ENCODE results near the gene CCDC8. TPM values are rescaled to one million over a fixed set of nuclear protein-coding genes. Genes with fewer than 3 reads are reported as not detected.
"Not testable (repeated sequence)": the region's sequence is repeated elsewhere in the genome, so short reads cannot be mapped to it uniquely, and the experiment has no call there.

Gene CCDC8
- total and polyA plus RNA-seq, 8 donors = 0.29 to 22.9 (median 2.6) TPM; not detected in 2

DNA sequence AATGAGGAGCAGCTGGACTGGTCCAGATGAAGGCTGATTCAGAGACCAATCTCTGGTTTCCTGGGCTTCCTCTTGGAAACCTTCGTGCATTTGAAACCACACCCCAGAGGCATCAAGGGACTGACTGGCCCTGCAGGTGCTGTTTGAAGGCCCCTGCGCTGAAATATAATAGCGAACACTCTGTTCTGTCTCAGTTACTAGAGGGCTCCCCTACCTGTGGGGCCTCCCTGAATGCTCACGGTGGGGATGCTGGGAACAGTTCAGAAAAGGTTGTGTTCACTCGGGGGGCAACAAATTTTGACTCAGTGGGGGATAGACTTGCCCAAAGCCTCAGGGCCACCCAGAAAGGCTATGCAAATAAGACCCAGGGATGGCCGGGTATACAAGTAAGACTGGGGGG lies 6.4 kb downstream of the CCDC8 start:
- intact Hi-C loops (cut with DNase I; ENCODE audit: low total_unique reads) = no loop called here
- Histone ChIP-seq H3K36me3 (no peaks in the 10 kb centered on the region), H3K27ac (no peak overlapping the region), H3K4me3 (no peak overlapping the region), H3K9me3 (no peaks in the 10 kb centered on the region), H3K27me3 (peaks cover 5 to 93% (median 36%) of the 10 kb centered on the region in 3 donors), H3K4me1 (peaks cover 16 to 51% (median 39%) of the 10 kb centered on the region in 4 donors)
- TF ChIP-seq POLR2A (IDR thresholded peaks at IDR 0.05) = no peak
- TF ChIP-seq, protein P1, sequence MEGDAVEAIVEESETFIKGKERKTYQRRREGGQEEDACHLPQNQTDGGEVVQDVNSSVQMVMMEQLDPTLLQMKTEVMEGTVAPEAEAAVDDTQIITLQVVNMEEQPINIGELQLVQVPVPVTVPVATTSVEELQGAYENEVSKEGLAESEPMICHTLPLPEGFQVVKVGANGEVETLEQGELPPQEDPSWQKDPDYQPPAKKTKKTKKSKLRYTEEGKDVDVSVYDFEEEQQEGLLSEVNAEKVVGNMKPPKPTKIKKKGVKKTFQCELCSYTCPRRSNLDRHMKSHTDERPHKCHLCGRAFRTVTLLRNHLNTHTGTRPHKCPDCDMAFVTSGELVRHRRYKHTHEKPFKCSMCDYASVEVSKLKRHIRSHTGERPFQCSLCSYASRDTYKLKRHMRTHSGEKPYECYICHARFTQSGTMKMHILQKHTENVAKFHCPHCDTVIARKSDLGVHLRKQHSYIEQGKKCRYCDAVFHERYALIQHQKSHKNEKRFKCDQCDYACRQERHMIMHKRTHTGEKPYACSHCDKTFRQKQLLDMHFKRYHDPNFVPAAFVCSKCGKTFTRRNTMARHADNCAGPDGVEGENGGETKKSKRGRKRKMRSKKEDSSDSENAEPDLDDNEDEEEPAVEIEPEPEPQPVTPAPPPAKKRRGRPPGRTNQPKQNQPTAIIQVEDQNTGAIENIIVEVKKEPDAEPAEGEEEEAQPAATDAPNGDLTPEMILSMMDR (IDR thresholded peaks at IDR 0.05) = no peak
- TF ChIP-seq EP300 (IDR thresholded peaks at IDR 0.05) = no peak
- TF ChIP-seq POLR2AphosphoS5 (IDR thresholded peaks at IDR 0.05) = no peak
- no peak for DNase-seq
- 8 to 21% (median 12%) methylated on average over 6 of the region's 6 CpGs for WGBS, 5 donors

DNA sequence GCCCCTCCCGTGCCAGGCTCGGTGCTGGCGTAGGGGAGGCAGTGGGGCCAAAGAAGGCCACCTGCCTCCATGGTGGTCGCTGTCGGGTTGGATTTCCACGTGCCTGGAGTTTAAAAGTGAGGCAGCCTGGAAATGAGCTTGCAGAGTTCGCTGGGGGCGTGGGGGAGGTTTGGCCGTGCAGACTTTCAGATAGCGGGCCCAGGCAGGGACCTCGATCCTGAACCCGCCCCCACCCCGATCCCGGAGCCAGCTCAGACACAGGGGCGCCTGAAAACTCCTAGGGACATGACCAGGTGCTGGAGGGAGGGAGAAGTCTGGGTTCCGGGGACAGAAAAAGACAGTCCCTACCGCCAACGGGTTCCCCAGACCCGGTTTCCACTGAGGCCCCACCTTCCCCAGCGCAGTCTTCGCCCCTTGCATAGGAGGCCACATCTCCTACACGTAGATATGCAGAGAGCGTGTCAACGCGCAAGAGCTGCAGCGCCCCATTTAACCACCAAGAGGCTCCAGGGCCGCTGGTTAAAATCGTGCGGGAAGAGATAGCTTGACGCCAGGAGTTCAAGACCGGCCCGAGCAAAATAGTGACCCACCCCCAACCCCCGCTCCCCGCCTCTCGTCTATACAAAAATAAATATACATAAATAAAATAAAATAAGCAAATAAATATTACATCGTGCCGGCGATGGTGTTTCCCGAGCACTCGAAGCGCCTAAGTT lies 8.5 kb downstream of the CCDC8 start:
- peak in 1 of 2 donors; percentile 90 for DNase-seq
- 13 to 33% (median 18%) methylated on average over 38 to 41 of the region's 41 CpGs for WGBS, 5 donors
- H3K4me1 ChIP-seq = peaks cover 16 to 37% (median 31%) of the 10 kb centered on the region in 4 donors
- peak overlapping the region; percentile 16 to 67 (median 60) for H3K27ac ChIP-seq
- peak overlapping the region; percentile 36 to 42 (median 36) for H3K4me3 ChIP-seq
- no peaks in the 10 kb centered on the region for H3K36me3 ChIP-seq
- TF ChIP-seq EP300 (IDR thresholded peaks at IDR 0.05) = no peak
- intact Hi-C loops (cut with DNase I; ENCODE audit: low total_unique reads) = no loop called here
- peaks cover 0 to 78% (median 21%) of the 10 kb centered on the region in 3 donors for H3K27me3 ChIP-seq
- no peaks in the 10 kb centered on the region for H3K9me3 ChIP-seq

DNA sequence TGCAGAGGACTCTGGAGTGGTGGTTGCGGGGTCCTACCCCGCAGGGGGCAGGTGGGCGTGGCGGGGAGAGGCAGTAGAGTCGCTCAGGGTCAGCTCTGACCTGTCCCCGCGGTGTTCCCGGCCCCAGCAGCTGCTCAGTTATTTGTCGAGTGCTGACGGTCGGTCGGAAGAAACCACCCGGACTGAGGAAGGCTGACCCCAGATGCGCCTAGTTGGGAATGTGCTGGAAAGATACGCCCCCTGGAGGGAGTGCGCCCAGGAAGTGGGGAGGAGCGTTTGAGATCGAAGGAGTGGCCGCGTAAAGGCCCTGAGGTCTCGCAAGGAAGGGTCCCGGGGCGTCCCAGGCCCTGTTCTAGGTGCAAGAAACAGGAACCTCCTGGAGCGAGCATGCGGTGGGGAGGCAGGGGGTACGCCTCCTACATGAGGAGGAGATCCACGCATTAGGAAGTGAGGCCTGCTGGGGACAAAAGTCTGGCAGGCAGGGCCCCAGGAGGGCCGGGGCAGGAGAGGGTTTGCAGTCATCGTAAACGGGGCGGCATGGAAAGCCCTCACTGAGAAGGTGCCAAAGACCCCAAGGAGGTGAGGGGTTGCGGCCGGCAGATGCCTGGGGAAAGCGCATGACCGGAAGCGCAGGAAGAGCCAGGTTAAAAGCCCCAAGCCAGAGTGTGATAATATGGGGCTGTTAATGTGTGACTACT lies 9.2 kb downstream of the CCDC8 start:
- H3K27ac ChIP-seq = peak overlapping the region; percentile 16 to 67 (median 60)
- H3K9me3 ChIP-seq = no peaks in the 10 kb centered on the region
- TF ChIP-seq, protein P1 (IDR thresholded peaks at IDR 0.05) = no peak
- DNase-seq = peak; percentile 35 to 87
- 2 to 3% (median 3%) methylated on average over 30 to 36 of the region's 36 CpGs for WGBS, 5 donors
- peaks cover 0 to 74% (median 21%) of the 10 kb centered on the region in 3 donors for H3K27me3 ChIP-seq
- peak overlapping the region; percentile 36 to 42 (median 36) for H3K4me3 ChIP-seq
- intact Hi-C loops (cut with DNase I; ENCODE audit: low total_unique reads) = no loop called here
- peaks cover 16 to 36% (median 30%) of the 10 kb centered on the region in 4 donors for H3K4me1 ChIP-seq
- H3K36me3 ChIP-seq = no peaks in the 10 kb centered on the region

DNA sequence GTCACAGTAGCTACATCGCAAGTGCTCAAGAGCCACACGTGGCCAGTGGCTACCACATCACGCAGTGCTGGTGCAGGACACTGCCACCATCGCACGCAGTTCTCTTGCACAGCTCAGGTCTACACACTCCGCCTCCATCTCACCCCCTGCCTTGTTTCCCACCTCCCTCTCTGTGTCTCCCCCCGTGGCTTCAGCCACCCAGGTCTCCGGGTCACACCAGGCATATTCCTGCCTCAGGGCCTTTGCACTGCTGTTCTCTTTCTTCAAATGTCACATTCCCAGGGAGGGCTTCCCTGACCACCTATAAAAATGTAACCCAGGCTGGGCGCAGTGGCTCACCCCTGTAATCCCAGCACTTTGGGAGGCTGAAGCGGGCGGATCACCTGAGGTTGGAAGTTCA lies 10.6 kb downstream of the CCDC8 start:
- Histone ChIP-seq H3K4me3 (no peak overlapping the region), H3K4me1 (peaks cover 16 to 27% (median 20%) of the 10 kb centered on the region in 4 donors), H3K36me3 (no peaks in the 10 kb centered on the region), H3K9me3 (no peaks in the 10 kb centered on the region), H3K27me3 (peaks cover 0 to 67% (median 18%) of the 10 kb centered on the region in 3 donors), H3K27ac (no peak overlapping the region)
- TF ChIP-seq POLR2AphosphoS5 (IDR thresholded peaks at IDR 0.05) (no peak), EP300 (IDR thresholded peaks at IDR 0.05) (no peak), POLR2A (IDR thresholded peaks at IDR 0.05) (no peak)
- TF ChIP-seq, protein P1 (IDR thresholded peaks at IDR 0.05) = no peak
- 88 to 93% (median 92%) methylated on average over 9 to 11 of the region's 11 CpGs for WGBS, 5 donors
- DNase-seq = no peak
- intact Hi-C loops (cut with DNase I; ENCODE audit: low total_unique reads) = no loop called here

DNA sequence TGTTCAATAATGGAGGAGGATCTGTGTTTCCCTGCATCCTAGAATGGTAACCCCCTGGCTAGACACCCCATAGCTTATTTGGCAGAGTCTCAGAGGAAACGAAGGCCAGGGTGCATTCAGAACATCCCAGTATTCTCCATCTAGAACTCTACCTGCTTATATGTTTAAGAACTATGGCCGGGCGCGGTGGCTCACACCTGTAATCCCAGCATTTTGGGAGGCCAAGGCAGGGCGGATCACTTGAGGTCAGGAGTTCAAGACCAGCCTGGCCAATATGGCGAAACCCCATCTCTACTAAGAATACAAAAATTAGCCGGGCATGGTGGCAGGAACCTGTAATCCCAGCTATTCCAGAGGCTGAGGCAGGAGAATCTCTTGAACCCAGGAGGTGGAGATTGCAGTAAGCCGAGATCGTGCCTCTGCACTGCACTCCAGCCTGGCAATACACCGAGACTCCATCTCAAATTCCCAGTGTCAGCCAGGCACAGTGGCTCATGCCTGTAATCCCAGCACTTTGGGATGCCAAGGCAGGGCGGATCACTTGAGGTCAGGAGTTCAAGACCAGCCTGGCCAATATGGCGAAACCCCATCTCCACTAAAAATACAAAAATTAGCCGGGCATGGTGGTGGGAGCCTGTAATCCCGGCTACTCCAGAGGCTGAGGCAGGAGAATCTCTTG lies 15.4 kb downstream of the CCDC8 start:
- H3K4me1 ChIP-seq = peaks cover 0 to 16% (median 2%) of the 10 kb centered on the region in 4 donors
- intact Hi-C loops (cut with DNase I; ENCODE audit: low total_unique reads); H3K36me3 ChIP-seq; H3K4me3 ChIP-seq; DNase-seq; H3K9me3 ChIP-seq; H3K27ac ChIP-seq: not testable (repeated sequence)
- WGBS, 5 donors = 84 to 92% (median 90%) methylated on average over 14 of the region's 14 CpGs
- H3K27me3 ChIP-seq = peaks cover 0 to 20% (median 0%) of the 10 kb centered on the region in 3 donors
